K562 (cell line): ENCODE results near the gene TIMP2. TPM values are rescaled to one million over a fixed set of nuclear protein-coding genes. Genes with fewer than 3 reads are reported as not detected.

ENCODE experiments used
- ATAC-seq: fragments of 200-7000 bp; cut with Tn5 transposase; 3 replicates; pipeline ENCODE4 v1.9.1; 2020; ENCODE audit warnings: moderate library complexity
- BruUV-seq: library from RNA; stranded (reverse); fragments of 400-500 nt; replicated peaks from 2 replicates; lab custom pipeline; 2021; lab: Mats Ljungman, UMichigan
- CTCF ChIA-PET: fragments of 300-600 bp; formaldehyde crosslinking; extraction: SDS; loops from one replicate; lab custom pipeline; 2021; ENCODE audit warnings: low intra/inter-chr PET ratio; lab: Yijun Ruan, JAX
- POLR2A ChIA-PET: fragments of 300-600, 350-650 bp; sonication (Branson Sonifier 250); formaldehyde crosslinking; extraction: SDS; loops from one replicate; lab custom pipeline; 2021; ENCODE audit warnings: antibody characterized with exemption, inconsistent platforms; lab: Yijun Ruan, JAX
- DNase-seq, 4 experiments: peaks; one replicate each; pipeline versions ENCODE4 v3.0.0 to v3.0.0-alpha.2; 2011 to 2018; ENCODE audit warnings: low spot score in 3 of 4, mixed read lengths in 3 of 4; ENCODE audit errors: extremely low read depth in 1 of 4
- FAIRE-seq: peaks from 2 replicates; lab custom pipeline; 2011; peaks lifted over from hg19 to GRCh38; lab: Jason Lieb, UNC
- H2AFZ ChIP-seq: 2 replicates; pipeline ENCODE4 v1.6.0; 2011; ENCODE audit warnings: low read depth, low read length, control low read depth, inconsistent platforms
- H3K27ac ChIP-seq: fragments of 200-600 bp; 3 replicates; pipeline ENCODE4 v1.8.0; 2011; ENCODE audit warnings: low read depth, mild to moderate bottlenecking, control low read depth, inconsistent platforms, low read length, moderate library complexity, mixed read lengths; ENCODE audit errors: extremely low read depth
- H3K27me3 ChIP-seq, 2 experiments: fragments of 300-600 bp in 1 of 2; 2 replicates in 1 of 2; 3 replicates in 1 of 2; pipeline versions ENCODE4 v1.6.0 to v1.8.0; 2011; ENCODE audit warnings: inconsistent platforms in 2 of 2, low read length in 2 of 2, mild to moderate bottlenecking in 1 of 2, mixed read lengths in 1 of 2, moderate library complexity in 1 of 2; ENCODE audit not compliant: control insufficient read depth in 2 of 2, insufficient read depth in 2 of 2
- H3K36me3 ChIP-seq: fragments of 300-600 bp; 3 replicates; pipeline ENCODE4 v1.8.0; 2011; ENCODE audit warnings: mild to moderate bottlenecking, low read length, inconsistent platforms; ENCODE audit not compliant: control insufficient read depth, insufficient read depth
- H3K4me1 ChIP-seq, 2 experiments: fragments of 200-600 bp in 1 of 2; replicated peaks in 1 of 2; 2 replicates in 1 of 2; 3 replicates in 1 of 2; pipeline versions ENCODE4 v1.5.1 to v1.8.0; 2011; ENCODE audit warnings: inconsistent platforms in 2 of 2, low read length in 2 of 2, mild to moderate bottlenecking in 1 of 2, mixed read lengths in 1 of 2, moderate library complexity in 1 of 2; ENCODE audit not compliant: control insufficient read depth in 2 of 2, insufficient read depth in 2 of 2
- H3K4me2 ChIP-seq: 2 replicates; pipeline ENCODE4 v1.6.1; 2011; ENCODE audit warnings: low read length, control low read depth, inconsistent platforms, mixed read lengths; ENCODE audit not compliant: insufficient read depth
- H3K4me3 ChIP-seq: fragments of 200-600 bp; sonication (generic), shearing (Covaris generic); 2 replicates; pipeline ENCODE4 v1.5.1; 2016; ENCODE audit warnings: control low read depth, inconsistent platforms
- H3K79me2 ChIP-seq: fragments of 200-600 bp; 3 replicates; pipeline ENCODE4 v1.8.0; 2011; ENCODE audit warnings: low read length, inconsistent platforms; ENCODE audit not compliant: control insufficient read depth, insufficient read depth
- H3K9ac ChIP-seq, 2 experiments: 2 replicates each; pipeline versions ENCODE4 v1.6.0 to v1.6.1; 2011; ENCODE audit warnings: low read depth in 2 of 2, low read length in 2 of 2, control low read depth in 1 of 2, inconsistent platforms in 1 of 2, mild to moderate bottlenecking in 1 of 2, mixed read lengths in 1 of 2; ENCODE audit not compliant: insufficient read depth in 1 of 2
- H3K9me1 ChIP-seq: one replicate; pipeline ENCODE4 v1.6.0; 2011; ENCODE audit warnings: inconsistent platforms, mild to moderate bottlenecking, low read length, moderate library complexity; ENCODE audit not compliant: control insufficient read depth, insufficient read depth
- H3K9me3 ChIP-seq: replicated peaks from 2 replicates; pipeline ENCODE4 v1.5.1; 2011; ENCODE audit warnings: low read depth, low read length, inconsistent platforms; ENCODE audit not compliant: control insufficient read depth, insufficient read depth
- H4K20me1 ChIP-seq: replicated peaks from 2 replicates; pipeline ENCODE4 v1.6.1; 2011; ENCODE audit warnings: low read length, inconsistent platforms, mixed read lengths; ENCODE audit not compliant: control insufficient read depth, insufficient read depth
- ARNT ChIP-seq, 2 experiments: fragments of 450-650 bp; IDR thresholded peaks; 2 replicates each; pipeline ENCODE4 v1.6.1; 2016; ENCODE audit warnings: mild to moderate bottlenecking in 1 of 2
- BACH1 ChIP-seq: fragments of 200-800 bp; sonication (Bioruptor generic); IDR thresholded peaks from 2 replicates; pipeline ENCODE4 v1.6.1; 2016; ENCODE audit warnings: missing genetic modification characterization, missing compliant biosample characterization
- BRD4 ChIP-seq: fragments of 200-600 bp; sonication (generic); IDR thresholded peaks from 2 replicates; pipeline ENCODE4 v1.6.1; 2017; ENCODE audit warnings: inconsistent platforms
- ETV6 ChIP-seq, 3 experiments: fragments of 150-350 bp in 1 of 3; sonication (generic) in 1 of 3; formaldehyde crosslinking in 1 of 3; IDR thresholded peaks; 2 replicates each; pipeline versions ENCODE4 v1.6.1 to v1.8.0; 2014 to 2022; ENCODE audit warnings: borderline replicate concordance in 2 of 3, low read depth in 2 of 3, antibody characterized with exemption in 1 of 3, low read length in 1 of 3, mild to moderate bottlenecking in 1 of 3, missing genetic modification reagents in 1 of 3
- EZH2 ChIP-seq: IDR thresholded peaks from 2 replicates; pipeline ENCODE4 v1.6.1; 2012; ENCODE audit warnings: low read depth, mild to moderate bottlenecking, inconsistent platforms, low read length, borderline replicate concordance
- GABPB1 ChIP-seq: sonication (generic); formaldehyde crosslinking; IDR thresholded peaks from 2 replicates; pipeline ENCODE4 v1.8.0; 2022; ENCODE audit warnings: mild to moderate bottlenecking, missing genetic modification reagents
- KLF16 ChIP-seq: IDR thresholded peaks from 2 replicates; pipeline ENCODE4 v1.6.1; 2016; ENCODE audit warnings: antibody characterized with exemption
- POLR2G ChIP-seq: fragments of 200-400 bp; formaldehyde crosslinking; IDR thresholded peaks from 2 replicates; pipeline ENCODE4 v1.6.1; 2017; ENCODE audit warnings: low read depth, mild to moderate bottlenecking, antibody characterized with exemption, low read length, moderate library complexity
- RBFOX2 ChIP-seq: fragments of 200-400 bp; formaldehyde crosslinking; IDR thresholded peaks from 2 replicates; pipeline ENCODE4 v1.6.1; 2017; ENCODE audit warnings: low read depth, mild to moderate bottlenecking, low read length, moderate library complexity
- SAFB ChIP-seq: fragments of 200-400 bp; formaldehyde crosslinking; IDR thresholded peaks from 2 replicates; pipeline ENCODE4 v1.6.1; 2017; ENCODE audit warnings: low read depth, low read length, borderline replicate concordance
- SP1 ChIP-seq: sonication (generic); formaldehyde crosslinking; IDR thresholded peaks from 2 replicates; pipeline ENCODE4 v1.8.1; 2022; ENCODE audit warnings: mild to moderate bottlenecking, missing genetic modification reagents
- ZNF232 ChIP-seq: sonication (generic); formaldehyde crosslinking; IDR thresholded peaks from 2 replicates; pipeline ENCODE4 v1.8.0; 2022; ENCODE audit warnings: mild to moderate bottlenecking, missing genetic modification reagents
- ZNF324 ChIP-seq: fragments of 250-450 bp; sonication (Bioruptor Pico); IDR thresholded peaks from 2 replicates; pipeline ENCODE4 v1.4.0; 2020; ENCODE audit warnings: mild to moderate bottlenecking
- WGBS: fragments of 100-300 bp; shearing (Covaris generic); methylation state at CpG from one replicate; pipeline ENCODE4 v1.1.6; 2016; ENCODE audit warnings: low coverage, mixed read lengths; ENCODE audit not compliant: insufficient coverage; ENCODE audit errors: missing lambda C conversion rate; 5-methylcytosine and 5-hydroxymethylcytosine counted together
- in situ Hi-C: fragments of 300-500 bp; cut with MboI; formaldehyde crosslinking; loops from 4 replicates; pipeline ENCODE4 v1.15.0; 2018; ENCODE audit warnings: inconsistent platforms, mixed read lengths
- intact Hi-C: fragments of 100-400 bp; cut with micrococcal nuclease; formaldehyde crosslinking; loops from 2 replicates; pipeline ENCODE4 v1.14.2; 2022
- polyA plus RNA-seq, 8 experiments: library from polyadenylated mRNA; depleted of rRNA in 4 of 8; stranded (reverse) in 5 of 8; unstranded in 3 of 8; fragments of >200 nt; fragmentation: Nextera tagmentation in 2 of 8; fragmentation: Illumina TruSeq in 1 of 8; extraction: Ambion mirVana in 2 of 8; extraction: Trizol in 1 of 8; gene quantifications; 2 replicates each; pipeline versions ENCODE4 v1.2.1 to v1.2.3, GENCODE V29; 2011 to 2014; ENCODE audit warnings: inconsistent platforms in 1 of 8, missing spikeins in 1 of 8
- total RNA-seq, 7 experiments: library from RNA; depleted of rRNA in 6 of 7; stranded (reverse); fragments of >200 nt in 6 of 7; fragmentation: Illumina TruSeq in 2 of 7; extraction: Trizol in 2 of 7; gene quantifications; 2 replicates each; pipeline versions ENCODE4 v1.2.1 to v1.2.3, GENCODE V29; 2011 to 2021; ENCODE audit warnings: low replicate concordance in 1 of 7
- TF ChIP-seq, protein P1 (sequence below): fragments of 450-650 bp; formaldehyde crosslinking; IDR thresholded peaks from 2 replicates; pipeline ENCODE4 v1.4.0; 2020; ENCODE audit warnings: mild to moderate bottlenecking
- TF ChIP-seq, protein P2 (sequence below): fragments of 250-450 bp; sonication (Bioruptor Pico); IDR thresholded peaks from 2 replicates; pipeline ENCODE4 v1.8.0; 2022; ENCODE audit warnings: inconsistent platforms
- TF ChIP-seq, protein P3 (sequence below): fragments of 250-450 bp; sonication (Bioruptor Pico); IDR thresholded peaks from 2 replicates; pipeline ENCODE4 v1.4.0; 2020; ENCODE audit warnings: mild to moderate bottlenecking
- TF ChIP-seq, protein P4 (sequence below): IDR thresholded peaks from 3 replicates; pipeline ENCODE4 v1.6.1; 2011; ENCODE audit warnings: borderline replicate concordance, mild to moderate bottlenecking; ENCODE audit not compliant: insufficient read length, insufficient read depth

TIMP2 gene
- total and polyA plus RNA-seq, 9 of the 15 experiments (the other 6 are each of a cell fraction or from before 2014, with no cell fraction given) = 0.55 TPM; not detected in 8

DNA sequence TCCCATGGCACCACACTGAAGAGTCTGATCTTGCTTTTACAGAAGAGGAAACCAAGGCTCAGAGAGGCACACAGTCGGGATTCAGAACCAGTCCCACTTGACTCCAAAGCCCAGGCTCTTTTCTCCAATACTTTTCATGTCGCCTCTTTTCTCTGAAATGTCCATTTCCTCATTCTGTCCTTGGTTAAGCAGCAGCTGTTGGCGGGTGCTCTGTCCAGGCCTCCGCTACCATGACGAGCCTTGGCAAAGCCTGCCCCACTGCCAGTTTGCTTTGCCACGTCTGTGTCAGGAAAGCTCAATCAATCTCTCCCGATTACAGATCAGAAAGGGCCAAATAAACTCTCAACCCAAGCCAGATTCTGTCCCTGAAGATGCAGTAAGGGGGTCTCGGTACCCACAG, 13.1 kb downstream of the TIMP2 start:
- ChIA-PET CTCF (no interaction called here), POLR2A (interaction anchor here (0.6 kb wide), 1 partner anchor 42 kb away, joined by 3 read pairs; no protein-coding TSS in a partner anchor)
- no peaks in the 10 kb centered on the region for H3K79me2 ChIP-seq
- H3K4me1 ChIP-seq = no peaks in the 10 kb centered on the region; a peak in 1 of 5 replicates
- no peak for DNase-seq
- ATAC-seq = no peak
- WGBS = 12% methylated on average over 8 of the region's 8 CpGs
- FAIRE-seq = no peak
- no peaks in the 10 kb centered on the region for H3K9me1 ChIP-seq
- BruUV-seq = no TSS peak
- H3K27ac ChIP-seq = no peak overlapping the region
- H4K20me1 ChIP-seq = no peaks in the 10 kb centered on the region; the same call in 1 of the 2 replicates
- no peak overlapping the region for H3K9ac ChIP-seq
- peaks cover 34 to 67% of the 10 kb centered on the region in 2 experiments; a peak in 4 of 5 replicates for H3K27me3 ChIP-seq
- H3K4me2 ChIP-seq = no peak overlapping the region
- H3K9me3 ChIP-seq = no peaks in the 10 kb centered on the region
- intact Hi-C loops (no loop called here), in situ Hi-C loops (no loop called here)
- H2AFZ ChIP-seq = no peak overlapping the region
- H3K36me3 ChIP-seq = no peaks in the 10 kb centered on the region
- H3K4me3 ChIP-seq = no peak overlapping the region
- no peak for TF ChIP-seq ZNF324 (CRISPR knock-in tag)
- TF ChIP-seq BACH1 (tag) = no peak
- TF ChIP-seq SAFB = no peak
- TF ChIP-seq ARNT (IDR thresholded peaks at IDR 0.05) = no peak
- TF ChIP-seq ZNF232 (CRISPR knock-in tag) = no peak
- TF ChIP-seq, protein P1, sequence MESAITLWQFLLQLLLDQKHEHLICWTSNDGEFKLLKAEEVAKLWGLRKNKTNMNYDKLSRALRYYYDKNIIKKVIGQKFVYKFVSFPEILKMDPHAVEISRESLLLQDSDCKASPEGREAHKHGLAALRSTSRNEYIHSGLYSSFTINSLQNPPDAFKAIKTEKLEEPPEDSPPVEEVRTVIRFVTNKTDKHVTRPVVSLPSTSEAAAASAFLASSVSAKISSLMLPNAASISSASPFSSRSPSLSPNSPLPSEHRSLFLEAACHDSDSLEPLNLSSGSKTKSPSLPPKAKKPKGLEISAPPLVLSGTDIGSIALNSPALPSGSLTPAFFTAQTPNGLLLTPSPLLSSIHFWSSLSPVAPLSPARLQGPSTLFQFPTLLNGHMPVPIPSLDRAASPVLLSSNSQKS (CRISPR knock-in tag) = no peak
- no peak for TF ChIP-seq SP1 (CRISPR knock-in tag)
- TF ChIP-seq, protein P2, sequence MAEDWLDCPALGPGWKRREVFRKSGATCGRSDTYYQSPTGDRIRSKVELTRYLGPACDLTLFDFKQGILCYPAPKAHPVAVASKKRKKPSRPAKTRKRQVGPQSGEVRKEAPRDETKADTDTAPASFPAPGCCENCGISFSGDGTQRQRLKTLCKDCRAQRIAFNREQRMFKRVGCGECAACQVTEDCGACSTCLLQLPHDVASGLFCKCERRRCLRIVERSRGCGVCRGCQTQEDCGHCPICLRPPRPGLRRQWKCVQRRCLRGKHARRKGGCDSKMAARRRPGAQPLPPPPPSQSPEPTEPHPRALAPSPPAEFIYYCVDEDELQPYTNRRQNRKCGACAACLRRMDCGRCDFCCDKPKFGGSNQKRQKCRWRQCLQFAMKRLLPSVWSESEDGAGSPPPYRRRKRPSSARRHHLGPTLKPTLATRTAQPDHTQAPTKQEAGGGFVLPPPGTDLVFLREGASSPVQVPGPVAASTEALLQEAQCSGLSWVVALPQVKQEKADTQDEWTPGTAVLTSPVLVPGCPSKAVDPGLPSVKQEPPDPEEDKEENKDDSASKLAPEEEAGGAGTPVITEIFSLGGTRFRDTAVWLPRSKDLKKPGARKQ = no peak
- no peak for TF ChIP-seq RBFOX2
- TF ChIP-seq, protein P3, sequence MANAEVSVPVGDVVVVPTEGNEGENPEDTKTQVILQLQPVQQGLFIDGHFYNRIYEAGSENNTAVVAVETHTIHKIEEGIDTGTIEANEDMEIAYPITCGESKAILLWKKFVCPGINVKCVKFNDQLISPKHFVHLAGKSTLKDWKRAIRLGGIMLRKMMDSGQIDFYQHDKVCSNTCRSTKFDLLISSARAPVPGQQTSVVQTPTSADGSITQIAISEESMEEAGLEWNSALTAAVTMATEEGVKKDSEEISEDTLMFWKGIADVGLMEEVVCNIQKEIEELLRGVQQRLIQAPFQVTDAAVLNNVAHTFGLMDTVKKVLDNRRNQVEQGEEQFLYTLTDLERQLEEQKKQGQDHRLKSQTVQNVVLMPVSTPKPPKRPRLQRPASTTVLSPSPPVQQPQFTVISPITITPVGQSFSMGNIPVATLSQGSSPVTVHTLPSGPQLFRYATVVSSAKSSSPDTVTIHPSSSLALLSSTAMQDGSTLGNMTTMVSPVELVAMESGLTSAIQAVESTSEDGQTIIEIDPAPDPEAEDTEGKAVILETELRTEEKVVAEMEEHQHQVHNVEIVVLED (CRISPR knock-in tag) = no peak
- no peak for TF ChIP-seq GABPB1 (CRISPR knock-in tag)
- no peak for TF ChIP-seq ETV6 (IDR thresholded peaks at IDR 0.05; ENCODE audit: borderline replicate concordance in 1 of 2, low read depth in 2 of 2, low read length in 1 of 2)
- TF ChIP-seq ETV6 (CRISPR knock-in tag; IDR thresholded peaks at IDR 0.05; ENCODE audit: borderline replicate concordance) = no peak
- no peak for TF ChIP-seq POLR2G
- TF ChIP-seq, protein P4, sequence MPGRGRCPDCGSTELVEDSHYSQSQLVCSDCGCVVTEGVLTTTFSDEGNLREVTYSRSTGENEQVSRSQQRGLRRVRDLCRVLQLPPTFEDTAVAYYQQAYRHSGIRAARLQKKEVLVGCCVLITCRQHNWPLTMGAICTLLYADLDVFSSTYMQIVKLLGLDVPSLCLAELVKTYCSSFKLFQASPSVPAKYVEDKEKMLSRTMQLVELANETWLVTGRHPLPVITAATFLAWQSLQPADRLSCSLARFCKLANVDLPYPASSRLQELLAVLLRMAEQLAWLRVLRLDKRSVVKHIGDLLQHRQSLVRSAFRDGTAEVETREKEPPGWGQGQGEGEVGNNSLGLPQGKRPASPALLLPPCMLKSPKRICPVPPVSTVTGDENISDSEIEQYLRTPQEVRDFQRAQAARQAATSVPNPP = no peak
- TF ChIP-seq BRD4 = no peak
- no peak for TF ChIP-seq KLF16
- no peak for TF ChIP-seq EZH2
